VCaP (cell line): Measurements from ENCODE around the gene VWA8.

Experiments
- H3K27ac ChIP-seq: fragments of 450-650 bp; 2 replicates; pipeline ENCODE4 v1.5.1; 2017
- CTCF ChIP-seq: fragments of 450-650 bp; conservative IDR thresholded peaks from 2 replicates; pipeline ENCODE4 v1.5.1; 2017; ENCODE audit warnings: mild to moderate bottlenecking, moderate library complexity

Gene VWA8

GRCh38 chr13:41767801-41768200, 193.1 kb downstream of the VWA8 start:
- no peak for TF ChIP-seq CTCF

GRCh38 chr13:41766439-41766838, 194.5 kb downstream of the VWA8 start:
- no peak for TF ChIP-seq CTCF
- no peak overlapping the region for H3K27ac ChIP-seq

More at GRCh38 chr13:41767801-41768200, 193.1 kb downstream of the VWA8 start:
- no peak overlapping the region for H3K27ac ChIP-seq

- TF ChIP-seq CTCF: no peak
- H3K27ac ChIP-seq: no peak overlapping the region
Observed at GRCh38 chr13:41765813-41766212, 195.1 kb downstream of the VWA8 start.

- no peak for TF ChIP-seq CTCF
- no peak overlapping the region for H3K27ac ChIP-seq
Observed at GRCh38 chr13:41765020-41765419, 195.9 kb downstream of the VWA8 start.

- TF ChIP-seq CTCF: no peak
- no peak overlapping the region for H3K27ac ChIP-seq
Observed at GRCh38 chr13:41764558-41764957, 196.4 kb downstream of the VWA8 start.

- TF ChIP-seq CTCF: no peak
- H3K27ac ChIP-seq: no peak overlapping the region
Observed at GRCh38 chr13:41763782-41764181, 197.1 kb downstream of the VWA8 start.

GRCh38 chr13:41762796-41763195, 198.1 kb downstream of the VWA8 start:
- no peak for TF ChIP-seq CTCF
- H3K27ac ChIP-seq: no peak overlapping the region
